Epithelial cell of alveolus of lung (primary cell): ENCODE measurements around the gene ODF2L. TPM values are rescaled to one million over a fixed set of nuclear protein-coding genes. Genes with fewer than 3 reads are reported as not detected.

ENCODE experiments used
- total RNA-seq: library from RNA; depleted of rRNA; stranded (reverse); fragments of >200 nt; gene quantifications from 2 replicates; pipeline ENCODE4 v1.2.1, GENCODE V29; 2015

Gene ODF2L
- total RNA-seq = 12.9 and 25.2 TPM in 2 replicates

GRCh38 chr1:86395751-86396497, at the start of gene ODF2L:
Gene ODF2L (minus strand): TSS chr1:86396323. CDS start chr1:86387027, 9,296 bp downstream.

GRCh38 chr1:86423873-86424272, 27.8 kb upstream of the ODF2L start, which contains the start of gene CLCA2:
Gene CLCA2 (plus strand): TSS chr1:86424171. CDS start chr1:86424248, 77 bp downstream.

Other genes with a start within 250 kb of the ODF2L start
- 0.80 and 1.3 TPM in 2 replicates for gene COL24A1, start 239.6 kb downstream of the ODF2L start, total RNA-seq
- 1.2 TPM in 1 of 2 replicates, not detected in the other for gene CLCA2, start 27.8 kb upstream of the ODF2L start, total RNA-seq
- not detected in 2 replicates for gene CLCA1, start 72.6 kb upstream of the ODF2L start, total RNA-seq
- not detected in 2 replicates for gene CLCA4, start 150.8 kb upstream of the ODF2L start, total RNA-seq